Activated T-helper 9 cell treated with anti-CD3 and anti-CD28 coated beads, Interleukin-2, amount 50 U/mL, for 16 hours (primary cell): Measurements from ENCODE around the gene KEAP1.

Source experiments
- DNase-seq: peaks from one replicate; pipeline ENCODE4 v3.0.0-alpha.2; 2020; ENCODE audit warnings: low read depth

The KEAP1 gene

GRCh38 chr19:10523135-10523636, 20.0 kb upstream of the KEAP1 start:
- no peak for DNase-seq

- no peak for DNase-seq
Observed at GRCh38 chr19:10521461-10522171, 18.5 kb upstream of the KEAP1 start.

- DNase-seq: no peak
Observed at GRCh38 chr19:10520652-10521318, 17.6 kb upstream of the KEAP1 start.

- DNase-seq: no peak
Observed at GRCh38 chr19:10519421-10519820, 16.3 kb upstream of the KEAP1 start.

GRCh38 chr19:10518444-10519361, 15.5 kb upstream of the KEAP1 start:
- no peak for DNase-seq

GRCh38 chr19:10517760-10518443, 14.7 kb upstream of the KEAP1 start:
- no peak for DNase-seq

GRCh38 chr19:10517361-10517759, 14.2 kb upstream of the KEAP1 start, which contains the start of gene S1PR5:
S1PR5 (minus strand) TSS chr19:10517447; CDS start chr19:10515011, 2,436 bp downstream.
- DNase-seq: no peak

- no peak for DNase-seq
Observed at GRCh38 chr19:10516671-10517286, 13.6 kb upstream of the KEAP1 start.

- no peak for DNase-seq
Observed at GRCh38 chr19:10516064-10516385, 12.9 kb upstream of the KEAP1 start.

- no peak for DNase-seq
Observed at GRCh38 chr19:10514211-10515145, 11.3 kb upstream of the KEAP1 start.

GRCh38 chr19:10513223-10513622, 10.1 kb upstream of the KEAP1 start:
- no peak for DNase-seq

GRCh38 chr19:10510301-10510802, 7.2 kb upstream of the KEAP1 start:
- peak; percentile 32 for DNase-seq

- no peak for DNase-seq
Observed at GRCh38 chr19:10508707-10509106, 5.6 kb upstream of the KEAP1 start.

GRCh38 chr19:10508036-10508435, 4.9 kb upstream of the KEAP1 start:
- DNase-seq: no peak

GRCh38 chr19:10505583-10506229, 2.5 kb upstream of the KEAP1 start:
- peak; percentile 73 for DNase-seq

GRCh38 chr19:10502524-10503001, 593 bp downstream of the KEAP1 start:
- DNase-seq: peak; percentile 87

GRCh38 chr19:10501971-10502523, 1.1 kb downstream of the KEAP1 start:
- peak; percentile 24 for DNase-seq

GRCh38 chr19:10500247-10500592, 2.9 kb downstream of the KEAP1 start:
- DNase-seq: no peak

- DNase-seq: no peak
Observed at GRCh38 chr19:10499550-10500246, 3.5 kb downstream of the KEAP1 start.
